Activated T-helper 2 cell treated with anti-CD3 and anti-CD28 coated beads, Interferon-gamma antibody, Interleukin-2, Interleukin-4, amounts not matched to agents 10 μg/mL and 5 μg/mL and 100 μg/mL, durations not matched to agents 14 hours and 24 hours and 36 hours (primary cell): Measurements from ENCODE around the gene CACNA2D4. TPM values are rescaled to one million over a fixed set of nuclear protein-coding genes. Genes with fewer than 3 reads are reported as not detected.

Experiments
- DNase-seq: peaks from one replicate; pipeline ENCODE4 v3.0.0; 2021; ENCODE audit warnings: low spot score
- H3K27ac Mint-ChIP-seq: one replicate; pipeline ENCODE4 v1.8.0; 2021; ENCODE audit warnings: mixed read lengths
- H3K27me3 Mint-ChIP-seq: one replicate; pipeline ENCODE4 v1.8.0; 2021; ENCODE audit warnings: low read depth, mixed read lengths
- H3K36me3 Mint-ChIP-seq: one replicate; pipeline ENCODE4 v1.8.0; 2021; ENCODE audit warnings: low read depth, mixed read lengths
- H3K4me1 Mint-ChIP-seq: one replicate; pipeline ENCODE4 v1.8.0; 2021; ENCODE audit warnings: low read depth, mixed read lengths
- H3K4me3 Mint-ChIP-seq: one replicate; pipeline ENCODE4 v1.8.0; 2021; ENCODE audit warnings: low read depth, mild to moderate bottlenecking, moderate library complexity, mixed read lengths
- H3K9me3 Mint-ChIP-seq: one replicate; pipeline ENCODE4 v1.8.0; 2021; ENCODE audit warnings: mixed read lengths
- intact Hi-C: fragments of 100-400 bp; cut with micrococcal nuclease; formaldehyde crosslinking; loops from one replicate; pipeline ENCODE4 v1.15.1; 2023
- total RNA-seq: library from RNA; stranded (reverse); gene quantifications from 2 replicates; pipeline ENCODE4 v1.2.3, GENCODE V29; 2022

The CACNA2D4 gene
- total RNA-seq, 1 donor from 2014 or later = 10.0 TPM

- intact Hi-C loops = no loop called here
- no peak overlapping the region for H3K27ac Mint-ChIP-seq
- DNase-seq = no peak
- H3K27me3 Mint-ChIP-seq = peaks cover 4% of the 10 kb centered on the region
- H3K36me3 Mint-ChIP-seq = no peaks in the 10 kb centered on the region
- H3K4me1 Mint-ChIP-seq = no peaks in the 10 kb centered on the region
- H3K9me3 Mint-ChIP-seq = peaks cover 8% of the 10 kb centered on the region
- no peak overlapping the region for H3K4me3 Mint-ChIP-seq
Observed at GRCh38 chr12:1876086-1876485, 42.4 kb downstream of the CACNA2D4 start.

DNA sequence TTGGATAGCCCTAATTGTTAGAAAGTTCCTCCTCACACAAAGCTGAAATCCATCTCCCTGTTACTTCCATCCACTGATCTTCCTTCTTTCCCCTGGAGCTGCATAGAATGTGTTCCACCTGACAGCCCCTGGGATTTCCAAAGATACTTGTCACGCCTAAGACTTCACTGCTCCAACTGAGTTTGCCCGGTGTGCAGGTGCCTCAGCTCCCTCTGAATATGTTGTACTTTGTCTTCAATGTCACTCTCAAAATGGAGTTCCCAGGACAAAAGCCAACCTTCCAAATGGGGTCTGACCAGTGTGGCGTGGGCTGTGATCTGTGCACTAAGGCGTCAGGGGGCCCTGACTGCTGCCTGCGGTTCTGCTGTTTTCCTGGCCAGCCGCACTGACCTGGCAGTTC, 42.8 kb downstream of the CACNA2D4 start:
- intact Hi-C loops = no loop called here
- H3K9me3 Mint-ChIP-seq = peaks cover 9% of the 10 kb centered on the region
- H3K27ac Mint-ChIP-seq = no peak overlapping the region
- H3K27me3 Mint-ChIP-seq = peaks cover 4% of the 10 kb centered on the region
- no peaks in the 10 kb centered on the region for H3K4me1 Mint-ChIP-seq
- DNase-seq = no peak
- no peak overlapping the region for H3K4me3 Mint-ChIP-seq
- no peaks in the 10 kb centered on the region for H3K36me3 Mint-ChIP-seq

- no peak overlapping the region for H3K4me3 Mint-ChIP-seq
- intact Hi-C loops = no loop called here
- no peak overlapping the region for H3K27ac Mint-ChIP-seq
- no peak for DNase-seq
- peaks cover 4% of the 10 kb centered on the region for H3K27me3 Mint-ChIP-seq
- H3K4me1 Mint-ChIP-seq = no peaks in the 10 kb centered on the region
- no peaks in the 10 kb centered on the region for H3K36me3 Mint-ChIP-seq
- peaks cover 9% of the 10 kb centered on the region for H3K9me3 Mint-ChIP-seq
Observed at GRCh38 chr12:1873531-1874510, 44.6 kb downstream of the CACNA2D4 start.

- intact Hi-C loops = no loop called here
- no peak overlapping the region for H3K4me3 Mint-ChIP-seq
- peaks cover 8% of the 10 kb centered on the region for H3K27me3 Mint-ChIP-seq
- peaks cover 9% of the 10 kb centered on the region for H3K9me3 Mint-ChIP-seq
- H3K4me1 Mint-ChIP-seq = no peaks in the 10 kb centered on the region
- no peaks in the 10 kb centered on the region for H3K36me3 Mint-ChIP-seq
- H3K27ac Mint-ChIP-seq = no peak overlapping the region
- DNase-seq = no peak
Observed at GRCh38 chr12:1872448-1872847, 46.0 kb downstream of the CACNA2D4 start.

GRCh38 chr12:1872001-1872400, 46.5 kb downstream of the CACNA2D4 start:
- no peaks in the 10 kb centered on the region for H3K4me1 Mint-ChIP-seq
- no peak for DNase-seq
- H3K4me3 Mint-ChIP-seq = no peak overlapping the region
- H3K27me3 Mint-ChIP-seq = peaks cover 12% of the 10 kb centered on the region
- H3K27ac Mint-ChIP-seq = no peak overlapping the region
- intact Hi-C loops = no loop called here
- H3K9me3 Mint-ChIP-seq = peaks cover 9% of the 10 kb centered on the region
- no peaks in the 10 kb centered on the region for H3K36me3 Mint-ChIP-seq

DNA sequence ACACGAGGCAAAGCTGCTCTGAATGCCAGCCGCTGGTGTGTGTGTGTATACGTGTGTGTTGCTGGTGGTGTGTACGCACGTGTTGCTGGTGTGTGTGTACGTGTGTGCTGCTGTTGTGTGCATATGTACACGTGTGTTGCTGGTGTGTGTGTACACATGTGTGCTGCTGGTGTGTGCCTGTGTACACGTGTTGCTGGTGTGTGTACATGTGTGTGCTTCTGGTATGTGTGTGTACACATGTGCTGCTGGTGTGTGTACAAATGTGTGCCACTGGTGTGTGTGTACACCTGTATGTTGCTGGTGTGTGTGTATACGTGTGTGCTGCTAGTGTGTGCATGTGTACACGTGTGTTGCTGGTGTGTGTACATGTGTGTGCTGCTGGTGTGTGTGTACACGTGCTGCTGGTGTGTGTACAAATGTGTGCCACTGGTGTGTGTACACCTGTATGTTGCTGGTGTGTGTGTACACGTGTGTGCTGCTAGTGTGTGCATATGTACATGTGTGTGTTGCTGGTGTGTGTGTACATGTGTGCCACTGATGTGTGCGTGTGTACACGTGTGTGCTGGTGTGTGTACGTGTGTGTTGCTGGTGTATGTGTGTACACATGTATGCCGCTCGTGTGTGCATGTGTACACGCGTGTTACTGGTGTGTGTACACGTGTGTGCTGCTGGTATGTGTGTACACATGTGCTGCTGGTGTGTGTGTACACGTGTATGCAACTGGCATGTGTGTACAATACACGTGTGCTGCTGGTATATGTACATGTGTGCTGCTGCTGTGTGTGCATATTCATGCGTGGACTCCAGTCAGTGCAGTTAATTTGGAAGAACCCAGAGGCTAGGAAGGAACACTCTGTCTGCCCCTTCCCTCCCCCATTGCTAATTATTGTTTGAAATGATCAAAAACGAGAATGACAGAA, 47.2 kb downstream of the CACNA2D4 start:
- Mint-ChIP-seq H3K4me3 (no peak overlapping the region), H3K4me1 (no peaks in the 10 kb centered on the region), H3K36me3 (no peaks in the 10 kb centered on the region), H3K27ac (no peak overlapping the region), H3K27me3 (peaks cover 12% of the 10 kb centered on the region), H3K9me3 (peaks cover 9% of the 10 kb centered on the region)
- intact Hi-C loops = no loop called here
- DNase-seq = no peak

GRCh38 chr12:1870086-1870485, 48.4 kb downstream of the CACNA2D4 start:
- Mint-ChIP-seq H3K4me3 (no peak overlapping the region), H3K4me1 (no peaks in the 10 kb centered on the region), H3K27ac (no peak overlapping the region), H3K36me3 (no peaks in the 10 kb centered on the region), H3K27me3 (peaks cover 16% of the 10 kb centered on the region), H3K9me3 (peaks cover 9% of the 10 kb centered on the region)
- intact Hi-C loops = no loop called here
- no peak for DNase-seq

DNA sequence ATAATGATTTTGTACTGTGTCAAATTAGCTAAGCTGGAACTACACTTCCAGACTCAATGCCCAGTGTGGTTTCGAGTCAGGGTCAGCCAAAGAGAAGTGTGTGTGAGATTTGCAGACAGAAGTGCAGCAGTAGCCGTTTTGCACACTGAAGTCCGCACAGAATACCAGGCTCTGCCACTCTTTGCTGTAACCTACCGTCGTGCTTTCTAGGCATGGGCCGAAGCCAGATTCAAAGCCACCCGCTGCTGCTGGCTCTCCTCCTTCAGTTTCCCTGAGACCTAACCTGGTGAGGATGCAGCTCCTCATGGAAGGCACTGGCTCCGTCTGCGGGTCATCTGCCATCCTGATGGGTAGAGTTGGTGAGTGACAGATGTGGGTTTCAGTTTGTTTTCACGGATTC, 49.3 kb downstream of the CACNA2D4 start:
- Mint-ChIP-seq H3K27ac (no peak overlapping the region), H3K4me3 (no peak overlapping the region), H3K36me3 (no peaks in the 10 kb centered on the region), H3K4me1 (no peaks in the 10 kb centered on the region), H3K27me3 (peaks cover 17% of the 10 kb centered on the region), H3K9me3 (peaks cover 9% of the 10 kb centered on the region)
- DNase-seq = no peak
- intact Hi-C loops = no loop called here

- intact Hi-C loops = no loop called here
- DNase-seq = no peak
- H3K4me3 Mint-ChIP-seq = no peak overlapping the region
- no peak overlapping the region for H3K27ac Mint-ChIP-seq
- no peaks in the 10 kb centered on the region for H3K9me3 Mint-ChIP-seq
- no peaks in the 10 kb centered on the region for H3K4me1 Mint-ChIP-seq
- peaks cover 22% of the 10 kb centered on the region for H3K27me3 Mint-ChIP-seq
- H3K36me3 Mint-ChIP-seq = no peaks in the 10 kb centered on the region
Observed at GRCh38 chr12:1865284-1865866, 53.1 kb downstream of the CACNA2D4 start.

GRCh38 chr12:1864867-1865266, 53.6 kb downstream of the CACNA2D4 start:
- no peaks in the 10 kb centered on the region for H3K4me1 Mint-ChIP-seq
- H3K9me3 Mint-ChIP-seq = no peaks in the 10 kb centered on the region
- H3K27me3 Mint-ChIP-seq = peaks cover 22% of the 10 kb centered on the region
- no peaks in the 10 kb centered on the region for H3K36me3 Mint-ChIP-seq
- H3K27ac Mint-ChIP-seq = no peak overlapping the region
- DNase-seq = no peak
- intact Hi-C loops = no loop called here
- H3K4me3 Mint-ChIP-seq = no peak overlapping the region

- Mint-ChIP-seq H3K36me3 (no peaks in the 10 kb centered on the region), H3K4me1 (no peaks in the 10 kb centered on the region), H3K27ac (no peak overlapping the region), H3K4me3 (no peak overlapping the region), H3K9me3 (no peaks in the 10 kb centered on the region), H3K27me3 (peaks cover 22% of the 10 kb centered on the region)
- DNase-seq = no peak
- intact Hi-C loops = no loop called here
Observed at GRCh38 chr12:1864456-1864855, 54.0 kb downstream of the CACNA2D4 start.

GRCh38 chr12:1863823-1864222, 54.6 kb downstream of the CACNA2D4 start:
- Mint-ChIP-seq H3K36me3 (no peaks in the 10 kb centered on the region), H3K9me3 (no peaks in the 10 kb centered on the region), H3K27ac (no peak overlapping the region), H3K4me3 (no peak overlapping the region), H3K4me1 (no peaks in the 10 kb centered on the region), H3K27me3 (peaks cover 22% of the 10 kb centered on the region)
- intact Hi-C loops = no loop called here
- no peak for DNase-seq
